Measurements from ENCODE around the gene ZNF232. TPM values are rescaled to one million over a fixed set of nuclear protein-coding genes. Genes with fewer than 3 reads are reported as not detected.
"Not testable (repeated sequence)": the region's sequence is repeated elsewhere in the genome, so short reads cannot be mapped to it uniquely, and the experiment has no call there.

ZNF232 gene
- total and polyA plus RNA-seq, 2 of the 13 experiments (the other 11 are each of a cell fraction or from before 2014, with no cell fraction given), result 7.8 to 28.7 TPM

DNA sequence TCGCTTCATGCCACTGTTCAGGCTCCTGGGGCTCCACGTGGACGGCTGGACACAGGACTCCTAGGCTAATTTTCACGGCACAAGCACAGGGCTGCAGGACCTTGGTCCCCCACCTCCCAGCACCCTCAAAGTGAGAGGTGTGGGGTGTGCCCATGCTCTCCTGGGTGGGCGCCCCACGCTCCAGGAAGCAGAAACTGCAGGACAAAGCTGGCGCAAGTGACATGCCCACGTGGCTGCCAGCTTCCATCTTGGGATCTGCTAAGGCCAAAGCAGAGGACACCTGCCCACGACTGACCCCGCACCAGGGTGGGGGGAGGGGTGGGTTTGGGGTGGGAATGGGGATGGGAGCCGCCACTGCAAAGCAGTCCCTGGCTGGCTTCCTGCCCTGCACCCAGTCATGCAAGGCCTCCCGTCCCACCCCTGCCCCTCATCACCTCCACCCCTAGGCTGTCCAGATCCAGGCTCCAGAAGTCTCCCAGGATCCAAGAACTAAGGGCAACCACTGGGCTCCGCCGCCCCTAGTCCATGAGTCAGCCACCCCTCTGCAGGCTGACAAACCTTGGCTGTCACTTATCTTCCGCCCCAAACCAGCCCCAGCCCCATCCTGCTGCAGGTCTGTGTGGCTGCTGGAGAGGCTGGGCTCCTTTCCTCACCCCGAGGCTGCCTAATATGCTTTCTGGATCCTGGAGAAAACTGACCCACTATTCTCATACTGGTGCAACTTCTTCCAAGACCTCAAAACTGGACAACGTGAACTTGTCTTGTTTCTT is 15.2 kb upstream of the ZNF232 start:
- H3K27ac ChIP-seq (ENCODE audit: extremely low read length, insufficient read depth, low read length), result no peak overlapping the region
- no peak overlapping the region for H3K4me3 ChIP-seq (replicated peaks in 1 of 3; ENCODE audit: insufficient read depth in 1 of 3, low read depth in 2 of 3, low read length in 3 of 3)
- no peak for FAIRE-seq
- CTCF ChIA-PET (ENCODE audit: low intra/inter-chr PET ratio, low total read pairs), result no interaction called here
- no TSS peak for BruUV-seq (replicated peaks)
- peaks cover 0 to 4% of the 10 kb centered on the region in 2 experiments; a peak in 1 of 5 replicates for H3K27me3 ChIP-seq (ENCODE audit: control insufficient read depth in 1 of 2, insufficient read depth in 2 of 2, low read length in 2 of 2)
- no peak overlapping the region for H2AFZ ChIP-seq (ENCODE audit: low read length)
- ATAC-seq, result no peak
- intact Hi-C loops (cut with micrococcal nuclease; ENCODE audit: unreplicated experiment) (no loop called here), in situ Hi-C loops (cut with HindIII; ENCODE audit: extremely low pct_ligation_motif_present, low pct_unique_long_range_greater_than_20kb) (no loop called here)
- H3K9ac ChIP-seq (ENCODE audit: insufficient read depth, low read depth, low read length), result no peak overlapping the region
- H3K36me3 ChIP-seq (replicated peaks in 1 of 2; ENCODE audit: control insufficient read depth in 1 of 2, insufficient read depth in 2 of 2, low read length in 2 of 2), result no peaks in the 10 kb centered on the region
- no peaks in the 10 kb centered on the region for H4K20me1 ChIP-seq (ENCODE audit: insufficient read depth, low read length)
- 33% methylated on average over 13 of the region's 17 CpGs for whole genome bisulfite sequencing (ENCODE audit: low lambda C conversion rate)
- no peak for TF ChIP-seq ZNF883 (CRISPR knock-in tag; IDR thresholded peaks at IDR 0.05; ENCODE audit: not compliant biosample characterization)
- no peak for TF ChIP-seq ZNF235 (CRISPR knock-in tag; IDR thresholded peaks at IDR 0.05; ENCODE audit: borderline replicate concordance)
- no peak for TF ChIP-seq ZNF547 (CRISPR knock-in tag; IDR thresholded peaks at IDR 0.05)
- no peak for TF ChIP-seq TAF15 (IDR thresholded peaks at IDR 0.05; ENCODE audit: low read depth, low read length, poor library complexity, severe bottlenecking)
- H3K4me2 ChIP-seq (ENCODE audit: low read depth, low read length), result no peak overlapping the region
- H3K4me1 ChIP-seq (ENCODE audit: insufficient read depth, low read length), result no peaks in the 10 kb centered on the region
- no peaks in the 10 kb centered on the region for H3K79me2 ChIP-seq (ENCODE audit: insufficient read depth, low read length)
- POLR2A ChIA-PET, result interaction anchor here (0.6 kb wide), 1 partner anchor 54 kb away, joined by 5 read pairs; no protein-coding TSS in a partner anchor
- DNase-seq (ENCODE audit: low spot score), result no peak
- no peaks in the 10 kb centered on the region for H3K9me3 ChIP-seq (ENCODE audit: low read length)

DNA sequence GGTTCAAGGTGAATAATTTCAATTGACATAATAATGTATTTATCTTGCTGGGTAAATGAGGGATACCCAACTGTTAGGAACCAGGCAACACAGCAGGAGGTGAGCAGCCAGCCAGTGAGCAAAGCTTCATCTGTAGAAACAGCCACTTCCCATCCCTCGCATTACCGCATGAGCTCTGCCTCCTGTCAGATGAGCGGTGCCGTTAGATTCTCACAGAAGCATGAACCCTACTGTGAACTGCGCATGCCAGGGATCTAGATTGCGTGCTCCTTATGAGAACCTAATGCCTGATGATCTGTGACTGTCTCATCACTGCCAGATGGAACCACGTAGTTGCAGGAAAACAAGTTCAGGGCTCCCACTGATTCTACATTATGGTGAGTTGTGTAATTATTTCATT is 13.2 kb upstream of the ZNF232 start:
- H3K27me3 ChIP-seq (ENCODE audit: control insufficient read depth in 1 of 2, insufficient read depth in 2 of 2, low read length in 2 of 2), result not testable (repeated sequence)
- 83% methylated on average over 7 of the region's 7 CpGs for WGBS (ENCODE audit: low lambda C conversion rate)

DNA sequence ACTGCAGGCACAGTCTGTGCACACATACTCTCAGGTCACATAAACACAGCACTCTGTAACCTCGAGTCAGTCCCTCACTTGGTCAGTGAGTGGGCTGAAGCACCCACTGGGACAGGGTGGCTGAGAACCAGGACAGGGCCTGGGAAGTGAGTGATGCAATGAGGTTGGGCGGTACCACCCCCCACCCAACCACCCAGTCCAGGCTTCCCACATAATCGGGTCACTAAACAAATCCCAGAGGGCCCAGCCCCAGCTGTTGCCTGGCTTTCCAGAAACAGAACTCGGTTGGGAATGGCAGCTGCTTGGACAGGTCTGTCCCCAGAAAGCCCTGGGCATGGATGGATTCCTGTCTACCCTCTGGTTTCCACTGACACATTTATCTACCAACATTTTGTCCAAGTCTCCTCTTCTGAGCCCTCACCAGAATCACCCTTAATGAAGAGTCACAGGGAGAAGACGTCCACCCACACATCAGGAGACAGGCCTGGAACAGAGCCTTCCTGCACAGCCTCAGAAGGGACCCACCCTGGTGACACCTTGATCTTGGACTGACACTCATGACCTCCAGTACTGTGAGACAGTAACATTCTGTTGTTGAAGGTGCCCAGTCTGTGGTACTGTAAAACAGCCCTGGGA is 12.6 kb upstream of the ZNF232 start:
- H3K36me3 ChIP-seq (replicated peaks in 1 of 2; ENCODE audit: control insufficient read depth in 1 of 2, insufficient read depth in 2 of 2, low read length in 2 of 2); intact Hi-C loops (cut with micrococcal nuclease; ENCODE audit: unreplicated experiment); H4K20me1 ChIP-seq (ENCODE audit: insufficient read depth, low read length); FAIRE-seq; H2AFZ ChIP-seq (ENCODE audit: low read length); DNase-seq (ENCODE audit: low spot score); BruUV-seq (replicated peaks); in situ Hi-C loops (cut with HindIII; ENCODE audit: extremely low pct_ligation_motif_present, low pct_unique_long_range_greater_than_20kb); POLR2A ChIA-PET; H3K27ac ChIP-seq (ENCODE audit: extremely low read length, insufficient read depth, low read length); H3K4me2 ChIP-seq (ENCODE audit: low read depth, low read length); H3K9me3 ChIP-seq (ENCODE audit: low read length); H3K9ac ChIP-seq (ENCODE audit: insufficient read depth, low read depth, low read length); H3K79me2 ChIP-seq (ENCODE audit: insufficient read depth, low read length); H3K27me3 ChIP-seq (ENCODE audit: control insufficient read depth in 1 of 2, insufficient read depth in 2 of 2, low read length in 2 of 2); H3K4me3 ChIP-seq (replicated peaks in 1 of 3; ENCODE audit: insufficient read depth in 1 of 3, low read depth in 2 of 3, low read length in 3 of 3); CTCF ChIA-PET (ENCODE audit: low intra/inter-chr PET ratio, low total read pairs): not testable (repeated sequence)
- 25% methylated on average over 2 of the region's 5 CpGs for WGBS (ENCODE audit: low lambda C conversion rate)
- ATAC-seq, result peak; percentile 23; the same call in 1 of the 3 replicates
- peaks cover 14% of the 10 kb centered on the region for H3K4me1 ChIP-seq (ENCODE audit: insufficient read depth, low read length)

More for the DNA sequence above, 13.2 kb upstream of the ZNF232 start:
- POLR2A ChIA-PET; H3K9me3 ChIP-seq (ENCODE audit: low read length); H3K27ac ChIP-seq (ENCODE audit: extremely low read length, insufficient read depth, low read length); H3K4me3 ChIP-seq (replicated peaks in 1 of 3; ENCODE audit: insufficient read depth in 1 of 3, low read depth in 2 of 3, low read length in 3 of 3); H3K4me2 ChIP-seq (ENCODE audit: low read depth, low read length); H3K79me2 ChIP-seq (ENCODE audit: insufficient read depth, low read length); CTCF ChIA-PET (ENCODE audit: low intra/inter-chr PET ratio, low total read pairs); H4K20me1 ChIP-seq (ENCODE audit: insufficient read depth, low read length); DNase-seq (ENCODE audit: low spot score); in situ Hi-C loops (cut with HindIII; ENCODE audit: extremely low pct_ligation_motif_present, low pct_unique_long_range_greater_than_20kb); FAIRE-seq; intact Hi-C loops (cut with micrococcal nuclease; ENCODE audit: unreplicated experiment); H2AFZ ChIP-seq (ENCODE audit: low read length); H3K36me3 ChIP-seq (replicated peaks in 1 of 2; ENCODE audit: control insufficient read depth in 1 of 2, insufficient read depth in 2 of 2, low read length in 2 of 2); BruUV-seq (replicated peaks); ATAC-seq; H3K9ac ChIP-seq (ENCODE audit: insufficient read depth, low read depth, low read length): not testable (repeated sequence)
- peaks cover 11% of the 10 kb centered on the region for H3K4me1 ChIP-seq (ENCODE audit: insufficient read depth, low read length)
